RWPE2 (cell line): Measurements from ENCODE around the gene LRP1B.

ENCODE experiments used
- ATAC-seq: fragments of 200-7000 bp; cut with Tn5 transposase; 3 replicates; pipeline ENCODE4 v1.9.1; 2021; ENCODE audit warnings: low read depth
- DNase-seq: peaks from one replicate; pipeline ENCODE4 v3.0.0-alpha.2; 2020; ENCODE audit warnings: low spot score
- H3K27ac ChIP-seq: fragments of 450-650 bp; 2 replicates; pipeline ENCODE4 v1.5.1; 2017; ENCODE audit warnings: mild to moderate bottlenecking; ENCODE audit not compliant: poor library complexity, severe bottlenecking
- H3K27me3 ChIP-seq: fragments of 250-450 bp; sonication (Bioruptor Pico); 2 replicates; pipeline ENCODE4 v1.5.1; 2021; ENCODE audit warnings: mild to moderate bottlenecking, moderate library complexity; ENCODE audit not compliant: insufficient read depth, poor library complexity, severe bottlenecking
- H3K36me3 ChIP-seq: fragments of 250-450 bp; sonication (Bioruptor Pico); 2 replicates; pipeline ENCODE4 v1.5.1; 2020; ENCODE audit warnings: low read depth, mild to moderate bottlenecking, moderate library complexity
- H3K4me1 ChIP-seq: fragments of 250-450 bp; sonication (Bioruptor Pico); 2 replicates; pipeline ENCODE4 v1.5.1; 2021; ENCODE audit warnings: mild to moderate bottlenecking, moderate library complexity; ENCODE audit not compliant: insufficient read depth, poor library complexity, severe bottlenecking
- H3K4me3 ChIP-seq: fragments of 250-450 bp; sonication (Bioruptor Pico); 2 replicates; pipeline ENCODE4 v1.5.1; 2021; ENCODE audit warnings: mild to moderate bottlenecking, moderate library complexity; ENCODE audit not compliant: severe bottlenecking
- H3K9me3 ChIP-seq: fragments of 250-450 bp; sonication (Bioruptor Pico); 2 replicates; pipeline ENCODE4 v1.5.1; 2021; ENCODE audit warnings: mild to moderate bottlenecking, moderate library complexity; ENCODE audit not compliant: severe bottlenecking
- CTCF ChIP-seq: fragments of 450-650 bp; IDR thresholded peaks from one replicate; pipeline ENCODE4 v1.5.1; 2017; ENCODE audit warnings: mild to moderate bottlenecking, moderate library complexity; ENCODE audit not compliant: poor library complexity, severe bottlenecking

LRP1B gene

GRCh38 chr2:141707486-141707885, 423.3 kb downstream of the LRP1B start:
- DNase-seq = no peak
- H3K4me3 ChIP-seq = no peak overlapping the region
- no peak for ATAC-seq
- TF ChIP-seq CTCF = no peak
- H3K9me3 ChIP-seq = no peaks in the 10 kb centered on the region
- H3K4me1 ChIP-seq = no peaks in the 10 kb centered on the region
- no peak overlapping the region for H3K27ac ChIP-seq
- H3K36me3 ChIP-seq = no peaks in the 10 kb centered on the region
- H3K27me3 ChIP-seq = peaks cover 3% of the 10 kb centered on the region

GRCh38 chr2:141704541-141704940, 426.3 kb downstream of the LRP1B start:
- no peak for TF ChIP-seq CTCF
- no peaks in the 10 kb centered on the region for H3K36me3 ChIP-seq
- ATAC-seq = no peak
- no peak overlapping the region for H3K4me3 ChIP-seq
- H3K27ac ChIP-seq = no peak overlapping the region
- H3K9me3 ChIP-seq = no peaks in the 10 kb centered on the region
- peaks cover 3% of the 10 kb centered on the region for H3K27me3 ChIP-seq
- H3K4me1 ChIP-seq = no peaks in the 10 kb centered on the region
- DNase-seq = no peak

- Histone ChIP-seq H3K4me1 (no peaks in the 10 kb centered on the region), H3K27ac (no peak overlapping the region), H3K27me3 (peaks cover 3% of the 10 kb centered on the region), H3K36me3 (no peaks in the 10 kb centered on the region), H3K4me3 (no peak overlapping the region), H3K9me3 (no peaks in the 10 kb centered on the region)
- DNase-seq = no peak
- ATAC-seq = no peak
- no peak for TF ChIP-seq CTCF
Measured at GRCh38 chr2:141703501-141703900, 427.3 kb downstream of the LRP1B start.

- no peaks in the 10 kb centered on the region for H3K9me3 ChIP-seq
- ATAC-seq = no peak
- no peak for TF ChIP-seq CTCF
- no peak overlapping the region for H3K4me3 ChIP-seq
- no peak for DNase-seq
- H3K36me3 ChIP-seq = no peaks in the 10 kb centered on the region
- no peaks in the 10 kb centered on the region for H3K4me1 ChIP-seq
- no peak overlapping the region for H3K27ac ChIP-seq
- H3K27me3 ChIP-seq = peaks cover 3% of the 10 kb centered on the region
Measured at GRCh38 chr2:141701618-141702017, 429.2 kb downstream of the LRP1B start.

GRCh38 chr2:141699573-141699972, 431.2 kb downstream of the LRP1B start:
- no peak for ATAC-seq
- no peak for DNase-seq
- Histone ChIP-seq H3K27me3 (peaks cover under 1% of the 10 kb centered on the region), H3K4me3 (no peak overlapping the region), H3K36me3 (no peaks in the 10 kb centered on the region), H3K9me3 (no peaks in the 10 kb centered on the region), H3K27ac (no peak overlapping the region), H3K4me1 (no peaks in the 10 kb centered on the region)
- no peak for TF ChIP-seq CTCF
